Measurements from ENCODE around the gene ANAPC7.
"Not testable (repeated sequence)": the region's sequence is repeated elsewhere in the genome, so short reads cannot be mapped to it uniquely, and the experiment has no call there.

Gene ANAPC7

DNA sequence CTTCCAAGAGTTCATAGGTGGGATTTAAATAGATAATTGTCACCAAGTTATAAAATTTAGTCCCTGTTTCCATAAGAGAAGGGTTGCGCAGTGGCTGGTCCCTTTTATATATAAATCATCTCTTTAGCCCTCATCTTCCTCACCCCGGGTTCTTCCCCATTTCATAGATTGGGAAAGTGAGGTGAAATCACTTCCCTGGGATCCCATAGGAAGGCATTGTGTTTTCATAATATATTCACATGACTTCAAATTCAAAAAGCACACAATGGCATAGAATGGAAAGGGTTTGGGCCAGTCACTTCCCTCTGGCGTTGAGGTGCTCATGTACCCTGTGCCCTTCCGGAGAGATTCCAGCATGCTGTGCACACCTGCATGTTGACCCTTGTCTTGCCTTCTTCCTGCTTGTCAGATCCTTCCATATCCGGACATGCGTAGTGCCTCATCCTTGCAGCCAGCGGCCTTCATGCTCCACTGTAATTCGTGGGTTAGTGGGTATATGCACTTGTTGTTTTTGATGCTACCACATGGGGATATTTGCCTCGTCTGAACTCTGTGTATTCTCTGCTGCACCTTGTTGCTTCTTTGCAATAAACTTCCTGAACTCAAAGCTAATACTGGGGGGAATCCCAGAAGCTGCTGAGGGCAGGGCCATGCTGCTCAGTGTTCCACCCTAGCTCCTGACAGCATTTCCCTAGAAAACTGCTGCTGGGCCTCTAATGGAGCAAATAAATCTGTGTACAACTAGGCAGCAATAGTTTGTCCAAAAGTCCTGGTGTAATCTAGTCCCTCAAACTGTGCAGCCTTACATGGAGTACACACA lies 59.6 kb downstream of the ANAPC7 start:
- Histone ChIP-seq H3K36me3 (ENCODE audit: control insufficient read depth, insufficient read depth, low read length) (peaks cover 71% of the 10 kb centered on the region), H3K27me3 (ENCODE audit: control insufficient read depth, insufficient read depth, low read length) (no peaks in the 10 kb centered on the region), H3K4me3 (ENCODE audit: low read depth, low read length) (no peak overlapping the region), H3K4me1 (ENCODE audit: control insufficient read depth, insufficient read depth, low read length) (no peaks in the 10 kb centered on the region), H3K9me3 (ENCODE audit: control insufficient read depth, insufficient read depth, low read length) (no peaks in the 10 kb centered on the region), H3K9ac (ENCODE audit: low read depth, low read length) (no peak overlapping the region)

DNA sequence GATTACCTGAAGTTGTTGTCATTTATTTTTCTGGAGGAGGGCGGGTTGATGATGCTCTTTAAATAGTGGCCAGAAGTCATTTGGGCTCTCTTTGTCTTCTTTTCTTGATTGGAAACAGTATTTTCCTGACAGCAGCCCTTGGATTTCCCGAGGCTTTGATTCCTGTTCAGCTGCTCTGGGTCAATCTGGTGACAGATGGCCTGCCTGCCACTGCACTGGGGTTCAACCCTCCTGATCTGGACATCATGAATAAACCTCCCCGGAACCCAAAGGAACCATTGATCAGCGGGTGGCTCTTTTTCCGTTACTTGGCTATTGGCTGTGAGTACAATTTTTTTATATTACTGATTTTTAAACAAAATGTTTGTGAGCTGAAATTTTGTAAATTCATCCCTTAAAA lies 60.4 kb downstream of the ANAPC7 start:
- Histone ChIP-seq H3K36me3 (ENCODE audit: control insufficient read depth, insufficient read depth, low read length) (peaks cover 65% of the 10 kb centered on the region), H3K9me3 (ENCODE audit: control insufficient read depth, insufficient read depth, low read length) (no peaks in the 10 kb centered on the region), H3K4me1 (ENCODE audit: control insufficient read depth, insufficient read depth, low read length) (no peaks in the 10 kb centered on the region), H3K27me3 (ENCODE audit: control insufficient read depth, insufficient read depth, low read length) (no peaks in the 10 kb centered on the region), H3K4me3 (ENCODE audit: low read depth, low read length) (no peak overlapping the region), H3K9ac (ENCODE audit: low read depth, low read length) (no peak overlapping the region)

DNA sequence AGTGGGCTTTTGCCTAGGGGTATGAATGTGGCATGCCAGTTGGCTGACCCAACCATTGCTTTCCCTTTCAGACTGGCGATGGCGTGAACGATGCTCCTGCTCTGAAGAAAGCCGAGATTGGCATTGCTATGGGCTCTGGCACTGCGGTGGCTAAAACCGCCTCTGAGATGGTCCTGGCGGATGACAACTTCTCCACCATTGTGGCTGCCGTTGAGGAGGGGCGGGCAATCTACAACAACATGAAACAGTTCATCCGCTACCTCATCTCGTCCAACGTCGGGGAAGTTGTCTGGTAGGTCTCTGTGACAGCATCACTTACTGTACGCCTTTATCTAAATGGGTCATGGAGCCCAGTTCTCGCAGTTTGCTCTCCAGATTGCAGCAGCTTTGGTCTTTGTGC lies 61.4 kb downstream of the ANAPC7 start:
- no peak overlapping the region for H3K9ac ChIP-seq (ENCODE audit: low read depth, low read length)
- no peaks in the 10 kb centered on the region for H3K4me1 ChIP-seq (ENCODE audit: control insufficient read depth, insufficient read depth, low read length)
- peaks cover 64% of the 10 kb centered on the region for H3K36me3 ChIP-seq (ENCODE audit: control insufficient read depth, insufficient read depth, low read length)
- no peaks in the 10 kb centered on the region for H3K27me3 ChIP-seq (ENCODE audit: control insufficient read depth, insufficient read depth, low read length)
- H3K9me3 ChIP-seq (ENCODE audit: control insufficient read depth, insufficient read depth, low read length) = no peaks in the 10 kb centered on the region
- H3K4me3 ChIP-seq (ENCODE audit: low read depth, low read length) = no peak overlapping the region

DNA sequence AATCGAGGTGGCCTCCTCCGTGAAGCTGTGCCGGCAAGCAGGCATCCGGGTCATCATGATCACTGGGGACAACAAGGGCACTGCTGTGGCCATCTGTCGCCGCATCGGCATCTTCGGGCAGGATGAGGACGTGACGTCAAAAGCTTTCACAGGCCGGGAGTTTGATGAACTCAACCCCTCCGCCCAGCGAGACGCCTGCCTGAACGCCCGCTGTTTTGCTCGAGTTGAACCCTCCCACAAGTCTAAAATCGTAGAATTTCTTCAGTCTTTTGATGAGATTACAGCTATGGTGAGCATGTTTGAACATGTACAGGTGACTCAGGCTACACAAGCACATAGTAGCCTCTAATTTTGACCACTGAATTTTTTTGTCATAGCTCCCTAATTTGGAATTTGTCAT lies 62.8 kb downstream of the ANAPC7 start:
- H3K9ac ChIP-seq (ENCODE audit: low read depth, low read length) = no peak overlapping the region
- H3K36me3 ChIP-seq (ENCODE audit: control insufficient read depth, insufficient read depth, low read length) = peaks cover 72% of the 10 kb centered on the region

DNA sequence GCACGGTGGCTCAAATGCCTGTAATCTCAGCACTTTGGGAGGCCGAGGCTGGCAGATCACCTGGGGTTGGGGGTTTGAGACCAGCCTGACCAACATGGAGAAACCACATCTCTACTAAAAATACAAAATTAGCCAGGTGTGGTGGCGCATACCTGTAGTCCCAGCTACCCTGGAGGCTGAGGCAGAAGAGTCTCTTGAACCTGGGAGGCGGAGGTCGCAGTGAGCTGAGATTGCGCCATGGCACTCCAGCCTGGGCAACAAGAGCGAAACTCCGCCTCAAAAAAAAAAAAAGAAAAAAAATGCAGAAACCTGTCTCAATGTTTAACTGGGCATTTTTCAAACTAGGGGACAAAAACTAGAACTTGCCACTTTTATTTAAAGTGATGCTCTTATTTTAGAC lies 63.2 kb downstream of the ANAPC7 start:
- H3K9ac ChIP-seq (ENCODE audit: low read depth, low read length); H3K4me3 ChIP-seq (ENCODE audit: low read depth, low read length); H3K9me3 ChIP-seq (ENCODE audit: control insufficient read depth, insufficient read depth, low read length); H3K27me3 ChIP-seq (ENCODE audit: control insufficient read depth, insufficient read depth, low read length); H3K4me1 ChIP-seq (ENCODE audit: control insufficient read depth, insufficient read depth, low read length): not testable (repeated sequence)
- H3K36me3 ChIP-seq (ENCODE audit: control insufficient read depth, insufficient read depth, low read length) = peaks cover 72% of the 10 kb centered on the region

More for the DNA sequence above, 62.8 kb downstream of the ANAPC7 start:
- Histone ChIP-seq H3K4me3 (ENCODE audit: low read depth, low read length) (no peak overlapping the region), H3K27me3 (ENCODE audit: control insufficient read depth, insufficient read depth, low read length) (no peaks in the 10 kb centered on the region), H3K9me3 (ENCODE audit: control insufficient read depth, insufficient read depth, low read length) (no peaks in the 10 kb centered on the region), H3K4me1 (ENCODE audit: control insufficient read depth, insufficient read depth, low read length) (no peaks in the 10 kb centered on the region)

DNA sequence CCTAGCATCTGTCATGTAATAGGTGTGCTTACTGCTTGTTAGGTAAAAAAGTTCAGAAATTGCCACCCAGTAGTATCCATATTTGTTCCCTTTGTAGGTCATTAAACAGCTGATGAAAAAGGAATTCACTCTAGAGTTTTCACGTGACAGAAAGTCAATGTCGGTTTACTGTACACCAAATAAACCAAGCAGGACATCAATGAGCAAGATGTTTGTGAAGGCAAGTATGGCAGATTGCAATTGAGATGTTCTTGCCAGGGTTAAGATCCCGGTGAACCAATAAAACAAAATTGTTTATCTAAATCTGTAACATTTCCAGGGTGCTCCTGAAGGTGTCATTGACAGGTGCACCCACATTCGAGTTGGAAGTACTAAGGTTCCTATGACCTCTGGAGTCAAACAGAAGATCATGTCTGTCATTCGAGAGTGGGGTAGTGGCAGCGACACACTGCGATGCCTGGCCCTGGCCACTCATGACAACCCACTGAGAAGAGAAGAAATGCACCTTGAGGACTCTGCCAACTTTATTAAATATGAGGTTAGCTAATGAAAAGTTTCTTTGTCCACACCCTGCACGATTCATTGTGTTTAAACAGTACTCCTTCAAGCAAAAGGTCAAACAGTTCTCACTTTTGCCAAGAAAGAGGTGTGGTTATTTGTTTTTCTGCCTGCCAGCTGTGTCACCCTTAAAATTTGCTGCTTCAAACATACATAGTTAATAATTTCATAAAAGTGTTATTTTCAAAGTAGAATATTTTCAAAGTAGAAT lies 64.1 kb downstream of the ANAPC7 start:
- H3K4me3 ChIP-seq (ENCODE audit: low read depth, low read length) = no peak overlapping the region
- H3K9me3 ChIP-seq (ENCODE audit: control insufficient read depth, insufficient read depth, low read length) = no peaks in the 10 kb centered on the region
- no peaks in the 10 kb centered on the region for H3K4me1 ChIP-seq (ENCODE audit: control insufficient read depth, insufficient read depth, low read length)
- no peak overlapping the region for H3K9ac ChIP-seq (ENCODE audit: low read depth, low read length)
- no peaks in the 10 kb centered on the region for H3K27me3 ChIP-seq (ENCODE audit: control insufficient read depth, insufficient read depth, low read length)
- peaks cover 70% of the 10 kb centered on the region for H3K36me3 ChIP-seq (ENCODE audit: control insufficient read depth, insufficient read depth, low read length)

DNA sequence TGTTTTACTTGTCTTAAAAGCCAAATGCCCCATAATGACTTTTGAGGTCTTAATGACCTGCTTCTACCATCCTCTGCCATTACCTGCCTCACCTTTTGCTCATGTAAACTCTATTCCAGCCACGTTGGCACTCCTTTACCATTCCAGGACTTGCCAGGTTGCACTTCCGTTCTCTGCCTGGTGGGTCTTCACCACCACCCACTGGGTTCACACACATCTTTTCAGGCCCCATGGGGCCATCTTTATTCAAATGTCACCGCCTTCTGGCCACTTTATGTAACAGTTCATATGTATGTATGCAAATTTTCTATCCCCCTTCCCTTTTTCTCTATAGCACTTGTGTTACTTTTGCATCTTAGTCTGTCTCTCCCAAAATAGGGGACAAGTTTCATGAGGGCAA lies 64.8 kb downstream of the ANAPC7 start:
- H3K4me3 ChIP-seq (ENCODE audit: low read depth, low read length) = no peak overlapping the region
- no peaks in the 10 kb centered on the region for H3K9me3 ChIP-seq (ENCODE audit: control insufficient read depth, insufficient read depth, low read length)
- peaks cover 68% of the 10 kb centered on the region for H3K36me3 ChIP-seq (ENCODE audit: control insufficient read depth, insufficient read depth, low read length)
- H3K9ac ChIP-seq (ENCODE audit: low read depth, low read length) = no peak overlapping the region
- no peaks in the 10 kb centered on the region for H3K4me1 ChIP-seq (ENCODE audit: control insufficient read depth, insufficient read depth, low read length)
- no peaks in the 10 kb centered on the region for H3K27me3 ChIP-seq (ENCODE audit: control insufficient read depth, insufficient read depth, low read length)

DNA sequence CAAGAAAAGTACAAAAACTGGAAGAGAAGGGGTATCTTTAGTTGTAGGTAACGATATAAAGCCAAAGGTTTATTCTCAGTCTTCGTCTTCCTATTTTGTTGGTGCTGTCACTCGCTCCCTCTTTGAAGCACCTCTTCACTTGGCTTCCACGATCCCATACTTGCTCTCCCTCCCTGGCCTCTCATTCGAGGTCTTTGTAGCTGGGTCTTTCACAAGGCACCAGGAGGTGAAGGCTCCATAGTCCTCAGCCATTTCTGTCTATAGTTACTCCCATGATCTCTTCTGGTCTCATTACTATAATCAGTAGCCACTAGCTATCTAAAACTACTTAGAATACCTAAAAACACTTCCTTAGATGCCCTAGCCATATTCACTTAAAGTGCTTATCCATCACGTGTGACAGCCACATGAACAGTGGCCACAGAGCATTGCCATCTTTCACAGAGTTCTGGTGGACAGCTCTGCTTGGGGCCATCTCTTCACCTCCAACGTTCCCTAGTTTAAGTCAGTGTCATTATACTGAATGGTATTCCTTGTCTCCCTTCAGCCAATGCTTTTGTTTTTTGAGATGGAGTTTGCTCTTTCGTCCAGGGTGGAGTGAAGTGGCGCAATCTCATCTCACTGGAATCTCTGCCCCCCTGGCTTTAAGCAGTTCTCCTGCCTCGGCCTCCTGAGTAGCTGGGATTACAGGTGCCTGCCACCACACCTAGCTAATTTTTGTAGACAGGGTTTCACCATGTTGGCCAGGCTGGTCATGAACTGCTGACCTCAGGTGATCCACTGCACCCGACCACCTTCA lies 65.4 kb downstream of the ANAPC7 start:
- H3K9ac ChIP-seq (ENCODE audit: low read depth, low read length) = no peak overlapping the region
- H3K36me3 ChIP-seq (ENCODE audit: control insufficient read depth, insufficient read depth, low read length) = peaks cover 68% of the 10 kb centered on the region
- no peaks in the 10 kb centered on the region for H3K27me3 ChIP-seq (ENCODE audit: control insufficient read depth, insufficient read depth, low read length)
- no peaks in the 10 kb centered on the region for H3K9me3 ChIP-seq (ENCODE audit: control insufficient read depth, insufficient read depth, low read length)
- H3K4me3 ChIP-seq (ENCODE audit: low read depth, low read length) = no peak overlapping the region
- H3K4me1 ChIP-seq (ENCODE audit: control insufficient read depth, insufficient read depth, low read length) = no peaks in the 10 kb centered on the region

DNA sequence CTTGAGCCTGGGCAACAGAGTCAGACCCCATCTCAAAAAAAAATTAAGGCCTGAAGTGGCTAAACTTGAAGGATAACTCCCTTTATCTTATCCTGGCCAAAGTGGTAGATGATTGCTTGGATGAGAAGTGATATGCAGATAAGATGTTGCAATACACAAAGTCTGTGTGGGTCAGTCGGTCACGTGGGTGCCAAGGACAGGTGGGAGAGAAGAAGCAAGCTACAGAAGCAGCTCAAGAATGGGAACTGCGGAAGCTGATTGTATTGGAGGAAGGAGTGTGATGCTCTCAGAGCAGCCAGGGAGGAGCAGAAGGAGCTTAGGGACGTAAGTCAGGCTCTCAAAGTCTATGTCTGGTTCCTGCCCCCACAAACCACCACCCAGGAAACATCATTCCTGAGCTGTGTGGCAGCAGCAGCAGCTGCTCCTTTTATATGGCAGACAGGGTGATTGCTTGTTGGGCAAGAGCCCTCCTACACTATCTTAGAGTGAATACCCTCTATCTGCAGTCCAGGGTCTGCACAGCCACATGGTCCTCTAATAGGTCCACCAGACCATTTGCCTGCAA lies 67.9 kb downstream of the ANAPC7 start:
- no peaks in the 10 kb centered on the region for H3K9me3 ChIP-seq (ENCODE audit: control insufficient read depth, insufficient read depth, low read length)
- H3K9ac ChIP-seq (ENCODE audit: low read depth, low read length) = no peak overlapping the region
- peaks cover 54% of the 10 kb centered on the region for H3K36me3 ChIP-seq (ENCODE audit: control insufficient read depth, insufficient read depth, low read length)
- no peaks in the 10 kb centered on the region for H3K4me1 ChIP-seq (ENCODE audit: control insufficient read depth, insufficient read depth, low read length)
- no peaks in the 10 kb centered on the region for H3K27me3 ChIP-seq (ENCODE audit: control insufficient read depth, insufficient read depth, low read length)
- no peak overlapping the region for H3K4me3 ChIP-seq (ENCODE audit: low read depth, low read length)

DNA sequence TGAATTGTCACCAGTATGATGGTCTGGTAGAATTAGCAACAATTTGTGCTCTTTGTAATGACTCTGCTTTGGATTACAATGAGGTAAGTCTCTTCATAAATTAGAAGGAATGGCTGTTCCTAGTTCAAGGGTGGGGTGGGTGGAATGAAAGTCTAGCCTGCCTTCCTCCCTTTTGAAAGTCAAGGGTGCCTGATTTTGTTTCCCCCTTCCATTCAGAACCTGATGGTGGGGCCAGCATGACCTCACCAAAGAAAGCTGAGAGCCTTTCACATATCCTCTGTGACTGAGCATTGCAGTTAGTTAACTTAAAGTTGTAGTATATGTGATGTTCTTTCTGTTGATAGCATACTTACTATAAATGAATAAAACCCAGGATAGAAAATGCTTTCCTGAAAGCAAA lies 70.3 kb downstream of the ANAPC7 start:
- no peaks in the 10 kb centered on the region for H3K9me3 ChIP-seq (ENCODE audit: control insufficient read depth, insufficient read depth, low read length)
- H3K4me1 ChIP-seq (ENCODE audit: control insufficient read depth, insufficient read depth, low read length) = no peaks in the 10 kb centered on the region
- H3K9ac ChIP-seq (ENCODE audit: low read depth, low read length) = no peak overlapping the region
- H3K27me3 ChIP-seq (ENCODE audit: control insufficient read depth, insufficient read depth, low read length) = no peaks in the 10 kb centered on the region
- H3K4me3 ChIP-seq (ENCODE audit: low read depth, low read length) = no peak overlapping the region
- H3K36me3 ChIP-seq (ENCODE audit: control insufficient read depth, insufficient read depth, low read length) = peaks cover 46% of the 10 kb centered on the region

DNA sequence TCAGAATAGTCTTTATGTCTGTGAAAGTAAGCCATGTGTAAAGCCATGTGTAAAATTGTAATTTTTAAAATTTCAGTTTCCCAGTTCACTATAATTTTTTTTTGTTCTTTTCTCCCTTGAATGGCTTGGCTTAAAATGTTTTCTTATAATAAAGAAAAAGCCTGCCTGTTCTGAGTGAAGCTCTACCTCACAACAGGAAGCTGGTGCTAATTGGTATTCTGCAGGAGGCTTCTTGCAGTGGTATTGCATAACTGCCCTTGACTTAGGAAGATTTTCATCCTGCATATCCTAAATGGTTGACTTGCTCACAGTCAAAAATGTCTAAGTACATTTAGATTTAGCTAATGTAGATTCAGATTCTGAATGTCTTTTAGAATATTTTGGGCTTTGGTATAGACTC lies 73.0 kb downstream of the ANAPC7 start:
- Histone ChIP-seq H3K4me3 (ENCODE audit: low read depth, low read length) (no peak overlapping the region), H3K4me1 (ENCODE audit: control insufficient read depth, insufficient read depth, low read length) (no peaks in the 10 kb centered on the region), H3K9me3 (ENCODE audit: control insufficient read depth, insufficient read depth, low read length) (no peaks in the 10 kb centered on the region), H3K36me3 (ENCODE audit: control insufficient read depth, insufficient read depth, low read length) (peaks cover 34% of the 10 kb centered on the region), H3K27me3 (ENCODE audit: control insufficient read depth, insufficient read depth, low read length) (no peaks in the 10 kb centered on the region), H3K9ac (ENCODE audit: low read depth, low read length) (no peak overlapping the region)
